Stimulated activated CD4-positive, alpha-beta T cell treated with anti-CD3 and anti-CD28 coated beads, Interleukin-2, amount 100 ng/mL, for 24 hours (primary cell): ENCODE results near the gene NECTIN1.

Experiments
- DNase-seq, 2 donors: peaks; one replicate each; pipeline ENCODE4 v3.0.0-alpha.2; 2020

NECTIN1 gene, protein sequence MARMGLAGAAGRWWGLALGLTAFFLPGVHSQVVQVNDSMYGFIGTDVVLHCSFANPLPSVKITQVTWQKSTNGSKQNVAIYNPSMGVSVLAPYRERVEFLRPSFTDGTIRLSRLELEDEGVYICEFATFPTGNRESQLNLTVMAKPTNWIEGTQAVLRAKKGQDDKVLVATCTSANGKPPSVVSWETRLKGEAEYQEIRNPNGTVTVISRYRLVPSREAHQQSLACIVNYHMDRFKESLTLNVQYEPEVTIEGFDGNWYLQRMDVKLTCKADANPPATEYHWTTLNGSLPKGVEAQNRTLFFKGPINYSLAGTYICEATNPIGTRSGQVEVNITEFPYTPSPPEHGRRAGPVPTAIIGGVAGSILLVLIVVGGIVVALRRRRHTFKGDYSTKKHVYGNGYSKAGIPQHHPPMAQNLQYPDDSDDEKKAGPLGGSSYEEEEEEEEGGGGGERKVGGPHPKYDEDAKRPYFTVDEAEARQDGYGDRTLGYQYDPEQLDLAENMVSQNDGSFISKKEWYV

DNA sequence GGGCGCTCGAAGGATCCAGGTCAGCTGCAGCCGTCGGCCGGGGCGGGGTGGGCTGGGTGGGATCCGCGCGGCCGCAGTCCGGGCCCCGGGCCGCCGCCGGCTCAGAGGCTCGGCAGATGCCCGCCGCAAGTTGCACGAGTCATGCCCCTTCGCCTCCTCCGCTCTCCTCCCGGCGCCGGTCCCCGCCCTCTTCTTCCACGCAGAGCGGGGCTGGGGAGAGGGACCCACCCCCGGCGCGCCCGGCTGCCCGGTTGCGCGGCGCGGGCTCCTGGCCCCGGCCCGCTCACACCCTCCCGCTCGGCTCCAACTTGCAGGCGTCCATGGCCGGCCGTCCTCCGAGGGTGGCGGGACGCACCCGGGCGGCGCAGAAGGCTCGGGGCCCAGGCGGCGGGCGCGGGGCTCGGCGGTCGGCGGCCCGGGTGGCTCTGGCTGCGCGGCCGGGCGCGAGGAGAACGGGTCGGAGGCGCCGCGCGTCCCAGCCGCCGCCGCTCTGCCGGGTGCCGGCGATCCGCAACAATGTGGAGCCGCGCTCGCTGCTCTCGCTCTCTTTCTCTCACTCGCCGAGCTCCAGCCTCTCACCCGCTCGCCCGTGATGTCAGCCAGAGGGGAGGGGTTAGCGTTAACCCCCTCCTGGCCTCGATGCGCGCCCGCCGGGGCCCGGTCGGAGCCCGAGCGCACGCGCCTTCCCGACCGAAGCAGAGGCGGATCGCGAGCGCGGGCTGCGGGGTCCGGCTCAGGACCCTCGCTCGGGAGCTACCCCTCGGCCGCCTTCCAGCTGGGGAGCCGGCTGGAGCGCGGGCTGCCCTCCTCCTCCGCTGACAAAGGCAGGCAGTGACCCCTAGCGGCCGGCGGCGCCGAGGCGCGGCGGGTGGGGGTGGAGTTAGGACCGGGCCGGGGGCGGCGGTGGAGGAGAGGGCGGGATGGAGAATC, at the start of gene NECTIN1:
Gene NECTIN1 (minus strand): TSS at position 550 of the 930 bp plus-strand sequence. CDS start 647 bp downstream, outside the sequence.
- peak; percentile 90 to 91 for DNase-seq

DNA sequence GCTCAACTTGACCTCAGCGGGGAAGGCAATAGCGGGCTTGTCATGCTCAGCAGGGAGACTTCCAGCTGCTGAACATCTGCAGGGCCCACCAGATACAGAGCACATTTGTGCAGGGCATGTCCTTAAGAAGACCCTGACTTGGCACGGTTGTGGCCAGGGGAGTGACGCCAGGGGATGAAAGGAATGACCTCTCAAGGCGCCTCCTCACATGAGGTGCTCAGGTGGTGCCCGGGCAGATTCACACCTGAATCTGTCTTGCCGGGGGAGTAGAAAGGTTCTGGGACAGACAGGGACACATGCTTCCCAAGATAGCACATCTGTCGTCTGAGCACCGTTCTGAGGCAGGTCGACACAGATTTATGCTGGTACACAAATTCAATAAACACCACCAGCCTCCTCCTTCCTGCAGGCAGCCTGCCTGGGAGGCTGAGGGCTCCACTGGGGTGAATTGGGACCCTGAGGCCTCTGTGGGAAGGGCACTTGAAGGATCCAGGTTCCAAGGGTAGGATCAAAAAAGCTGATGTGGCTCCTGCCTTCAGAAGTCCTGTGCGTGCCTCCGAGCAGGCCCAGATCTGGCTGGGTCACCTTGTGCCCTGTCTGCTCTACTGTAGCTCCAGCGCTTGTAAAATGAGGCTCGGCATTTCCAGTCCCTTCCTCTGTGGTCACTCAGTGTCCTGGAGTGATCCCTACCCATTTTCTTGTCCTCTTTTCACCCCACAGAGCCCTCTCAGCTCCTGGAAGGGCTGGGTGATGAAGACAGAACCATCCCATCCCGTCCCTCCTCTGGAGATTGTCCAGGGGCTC, 49.6 kb upstream of the NECTIN1 start:
- DNase-seq = no peak

DNA sequence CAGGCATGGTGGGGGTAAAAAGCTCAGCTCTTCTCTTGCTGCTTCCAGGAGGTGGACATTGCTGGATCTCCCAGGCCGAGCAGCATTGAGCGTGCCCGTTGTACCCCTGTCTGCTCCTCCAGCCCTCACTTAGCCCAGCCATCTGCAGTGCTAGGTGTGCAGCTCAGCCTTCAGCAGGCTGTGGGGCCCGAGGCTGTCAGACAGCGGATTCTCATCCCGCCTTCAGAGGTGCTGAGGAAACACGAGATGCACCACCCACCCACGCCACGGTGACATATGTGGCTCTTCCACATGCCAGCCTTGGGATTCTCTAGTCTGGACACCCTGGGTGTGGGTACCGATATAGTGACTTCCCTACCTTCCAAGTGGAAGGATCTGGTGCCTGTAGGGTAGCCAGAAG, 48.9 kb upstream of the NECTIN1 start:
- DNase-seq = no peak

DNA sequence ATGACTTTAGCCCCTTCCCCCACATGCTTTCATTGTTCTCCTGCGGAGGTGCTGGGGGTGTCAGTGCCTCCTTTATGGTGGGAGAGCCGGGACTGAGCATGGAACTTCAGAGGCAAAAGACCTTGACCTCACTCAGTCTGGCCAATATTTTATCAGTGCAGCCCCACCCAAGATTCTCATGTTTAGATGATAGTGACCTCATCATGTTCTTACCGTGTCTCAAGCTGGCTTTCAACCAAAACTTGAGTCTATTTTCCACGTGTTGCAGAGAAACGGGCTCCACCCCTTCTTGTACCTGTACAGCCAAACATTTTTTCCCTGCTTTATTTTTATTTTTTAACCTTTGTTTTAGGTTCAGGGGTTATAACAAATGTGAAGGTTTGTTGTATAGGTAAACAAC, 47.7 kb upstream of the NECTIN1 start:
- DNase-seq = no peak

DNA sequence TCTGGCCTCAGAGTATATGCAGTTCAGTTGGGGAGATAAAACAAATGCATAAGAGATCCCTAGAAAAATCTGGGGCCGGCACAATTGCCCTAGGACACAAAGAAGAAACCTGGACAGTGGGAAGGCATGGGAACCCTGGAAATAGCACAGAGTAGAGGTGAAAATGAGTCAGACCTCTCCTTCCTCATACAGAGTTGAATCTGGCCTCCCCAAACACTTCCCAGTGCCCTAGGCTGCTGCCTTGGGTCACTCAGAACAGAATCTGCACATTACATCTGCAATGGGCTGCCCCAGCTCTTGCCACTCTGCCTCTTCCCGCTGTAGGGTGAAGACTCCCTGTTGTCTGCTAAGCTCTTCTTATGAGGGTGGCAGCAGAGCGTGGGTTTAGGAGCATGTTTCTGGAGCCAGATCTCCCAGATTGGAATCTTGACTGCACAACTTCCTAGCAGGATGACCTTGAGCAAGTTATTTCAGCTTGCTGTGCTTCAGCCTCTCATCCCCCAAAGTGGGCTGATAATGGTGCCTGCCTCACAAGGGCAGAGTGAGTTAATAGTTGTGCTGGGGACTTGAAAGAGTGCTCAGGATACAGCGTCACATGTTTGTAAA, 47.1 kb upstream of the NECTIN1 start:
- DNase-seq = no peak

DNA sequence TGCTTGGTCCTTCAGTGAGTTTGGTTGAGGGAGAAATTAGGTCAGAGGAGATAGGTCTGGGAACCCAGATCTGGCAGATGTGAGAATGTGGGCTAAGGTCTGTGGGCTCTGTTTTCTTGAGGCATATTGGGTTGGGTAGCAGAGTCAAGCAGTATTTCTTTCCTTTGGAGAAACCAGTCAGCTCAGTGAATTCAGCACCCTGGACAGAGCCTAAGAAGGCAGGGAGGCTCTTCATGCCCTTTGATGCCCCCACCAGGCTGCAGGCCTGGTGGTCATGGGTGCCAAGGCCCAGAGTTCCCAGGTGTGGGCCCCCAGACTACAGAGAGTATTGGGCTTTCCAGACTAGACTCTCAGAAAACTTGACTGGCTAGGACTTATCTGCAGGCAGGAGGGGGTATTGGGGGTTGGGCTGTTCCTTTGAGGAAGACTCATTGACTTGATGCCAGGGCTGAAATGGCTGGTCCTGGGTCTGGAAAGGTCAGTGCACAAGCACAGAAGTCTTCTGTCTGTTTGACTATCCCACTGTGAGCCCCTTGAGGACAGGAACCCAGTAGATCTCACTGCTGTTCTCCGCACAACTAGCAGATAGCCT, 45.3 kb upstream of the NECTIN1 start:
- no peak for DNase-seq

DNA sequence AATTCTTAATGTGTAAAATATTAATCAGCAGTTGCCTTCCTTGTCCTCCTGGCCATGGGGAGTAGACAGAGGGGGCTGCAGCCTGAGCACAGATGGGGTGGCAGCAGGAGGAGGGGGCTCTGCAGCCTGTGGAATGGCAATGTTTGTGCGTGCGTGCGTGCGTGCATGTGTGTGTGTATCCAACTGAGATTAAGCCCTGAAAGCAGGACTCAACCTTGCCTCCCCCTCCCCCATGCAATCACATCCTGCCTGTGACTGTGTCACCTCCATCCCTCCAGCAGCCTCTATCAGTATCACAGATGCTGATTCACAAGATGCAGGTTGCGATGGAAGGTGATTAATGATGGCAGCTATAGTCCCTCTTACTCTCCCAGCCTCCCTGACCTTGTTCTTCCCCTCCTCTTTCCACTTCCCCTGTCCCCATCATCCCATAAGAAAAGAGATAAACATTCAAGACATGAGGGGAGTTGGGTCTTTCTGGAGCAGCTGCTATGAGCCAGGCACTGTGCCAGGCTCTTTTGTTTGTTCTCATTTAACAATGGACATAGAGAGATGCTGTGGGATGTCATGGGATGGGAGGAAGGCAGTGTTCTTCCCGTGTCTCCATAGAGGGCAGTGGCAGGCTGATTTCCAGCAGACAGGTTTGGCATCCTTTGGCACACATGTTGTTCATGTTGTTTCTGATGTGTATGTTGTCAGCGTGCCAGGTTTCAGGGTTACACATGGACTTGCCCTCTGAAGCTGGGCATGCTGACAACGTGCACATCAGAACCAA, 43.8 kb upstream of the NECTIN1 start:
- DNase-seq = no peak

DNA sequence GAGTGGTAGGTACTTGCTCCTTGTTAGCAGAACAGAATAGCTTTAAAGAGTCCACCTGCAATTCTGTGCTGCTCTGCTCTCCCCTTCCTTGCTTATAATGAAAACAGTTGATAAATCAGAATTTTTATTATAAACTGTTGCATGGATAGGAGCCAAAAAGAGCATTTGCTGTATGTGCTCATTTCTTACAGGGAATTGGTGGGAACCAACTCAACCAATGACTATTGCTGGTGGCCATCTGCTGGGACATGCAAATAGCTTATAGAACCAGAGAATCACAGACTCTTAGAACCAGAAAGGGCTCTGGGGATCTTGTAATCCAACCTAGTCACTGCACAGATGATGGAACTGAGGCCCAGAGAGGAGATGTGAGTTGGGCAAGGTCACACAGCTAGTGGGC, 43.1 kb upstream of the NECTIN1 start:
- DNase-seq = no peak

DNA sequence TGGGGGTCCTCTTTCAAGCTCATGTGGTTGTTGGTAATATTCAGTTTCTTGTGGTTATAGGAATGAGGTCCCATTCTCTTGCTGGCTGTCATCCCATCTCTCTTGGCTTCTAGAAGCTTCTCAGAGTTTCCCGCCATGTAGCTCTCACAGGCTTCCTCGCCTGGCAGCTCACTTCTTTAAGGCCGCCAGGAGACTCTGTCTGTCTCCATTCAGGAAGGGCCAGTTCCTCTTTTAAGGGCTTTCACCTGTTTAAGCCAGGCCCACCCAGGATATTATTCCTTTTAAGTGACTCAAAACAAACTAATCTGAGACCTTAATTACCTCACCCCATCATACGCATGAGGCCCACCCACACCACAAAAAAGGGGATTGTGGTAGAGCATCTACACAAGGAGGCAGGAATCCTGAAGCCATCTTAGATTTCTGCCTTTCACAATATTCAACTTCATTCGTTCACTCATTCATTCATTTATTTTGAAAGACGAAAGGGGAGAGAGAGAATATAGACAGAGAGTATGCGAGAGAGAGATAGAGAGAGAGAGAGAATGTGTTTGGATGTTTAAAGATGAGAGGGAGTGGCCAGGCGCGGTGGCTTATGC, 42.3 kb upstream of the NECTIN1 start:
- no peak for DNase-seq

DNA sequence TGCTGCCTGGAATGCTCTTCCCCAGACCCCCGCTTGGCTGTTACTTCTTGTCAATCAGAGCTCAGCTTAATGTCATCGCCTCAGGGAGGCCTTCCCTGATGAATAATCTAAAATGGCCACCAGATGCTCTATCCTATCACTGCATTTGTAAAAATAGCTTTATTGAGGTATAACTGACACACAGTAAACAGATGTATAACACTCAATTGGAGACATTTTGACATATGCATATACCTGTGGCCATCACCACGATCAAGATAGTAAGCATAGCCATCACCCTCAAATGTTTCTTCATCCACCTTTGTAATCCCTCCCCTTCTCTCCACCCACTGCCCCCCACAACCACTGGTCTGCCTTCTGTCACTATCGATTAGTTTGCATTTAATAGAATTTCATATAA, 36.6 kb upstream of the NECTIN1 start:
- DNase-seq = no peak

DNA sequence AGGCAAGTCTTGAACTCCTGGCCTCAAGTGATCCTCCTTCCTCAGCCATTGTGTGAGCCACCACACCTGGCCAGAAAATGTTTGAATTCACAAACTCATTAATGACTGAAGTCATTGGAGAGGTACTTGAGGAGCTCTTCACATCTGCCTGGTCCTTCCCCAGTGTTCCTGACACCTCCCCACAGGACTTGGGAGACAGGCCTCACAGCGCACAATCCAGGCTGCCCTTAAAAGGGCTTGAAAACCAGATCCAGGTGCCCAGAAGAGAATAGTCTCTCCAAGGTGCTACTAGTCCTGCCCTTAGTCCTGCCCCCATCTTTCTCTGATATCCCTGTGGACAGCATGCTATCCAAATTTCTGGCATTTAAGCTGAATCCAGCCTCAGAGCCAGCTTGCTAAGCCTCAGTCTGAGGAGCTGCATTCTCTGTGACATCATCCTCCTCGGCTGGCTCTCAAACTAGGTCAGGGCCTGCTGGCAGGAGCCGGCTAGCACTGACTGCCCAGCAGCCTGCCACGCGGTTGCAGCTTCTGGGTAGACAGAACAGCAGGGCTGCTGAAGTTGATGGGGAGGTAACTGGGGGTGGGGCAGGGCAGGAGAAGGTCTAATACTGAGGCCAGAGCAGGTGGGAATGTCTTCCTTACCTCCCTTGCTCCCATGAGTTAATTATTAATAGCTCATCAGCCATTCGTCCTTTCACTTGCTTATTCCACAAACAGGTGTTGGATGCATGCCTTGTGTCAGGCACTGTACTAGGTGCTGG, 35.3 kb upstream of the NECTIN1 start:
- no peak for DNase-seq

DNA sequence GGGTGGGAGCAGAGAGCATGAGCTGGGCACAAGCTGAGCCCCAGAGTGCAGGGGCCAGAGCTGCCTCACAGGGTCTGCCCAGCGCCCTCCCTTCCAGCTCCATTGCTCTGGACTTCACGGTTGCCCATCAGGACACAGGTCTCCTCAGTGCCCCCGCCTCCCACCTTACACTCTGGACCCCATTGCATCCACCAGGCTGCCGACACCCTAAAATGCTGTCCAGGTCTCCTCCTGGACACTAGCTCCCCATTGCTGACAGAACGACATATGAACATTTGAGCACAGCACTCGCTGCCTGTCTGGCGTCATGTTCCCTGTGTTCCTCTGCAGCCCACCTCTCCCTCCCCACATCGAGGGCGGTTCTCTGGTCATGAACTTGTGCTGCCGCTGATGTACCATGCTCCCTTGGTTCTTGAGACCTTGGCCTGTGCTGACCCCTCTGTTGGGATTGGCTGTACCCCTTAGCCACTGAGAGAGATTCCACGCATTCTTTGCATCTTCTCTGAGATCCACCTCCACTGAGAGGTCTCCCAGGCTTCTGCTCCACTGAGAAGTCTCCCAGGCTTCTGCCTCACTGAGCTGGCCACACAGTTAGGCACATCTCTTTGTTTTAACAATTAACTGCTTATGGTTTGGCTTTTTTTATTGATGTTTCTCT, 34.2 kb upstream of the NECTIN1 start:
- no peak for DNase-seq

DNA sequence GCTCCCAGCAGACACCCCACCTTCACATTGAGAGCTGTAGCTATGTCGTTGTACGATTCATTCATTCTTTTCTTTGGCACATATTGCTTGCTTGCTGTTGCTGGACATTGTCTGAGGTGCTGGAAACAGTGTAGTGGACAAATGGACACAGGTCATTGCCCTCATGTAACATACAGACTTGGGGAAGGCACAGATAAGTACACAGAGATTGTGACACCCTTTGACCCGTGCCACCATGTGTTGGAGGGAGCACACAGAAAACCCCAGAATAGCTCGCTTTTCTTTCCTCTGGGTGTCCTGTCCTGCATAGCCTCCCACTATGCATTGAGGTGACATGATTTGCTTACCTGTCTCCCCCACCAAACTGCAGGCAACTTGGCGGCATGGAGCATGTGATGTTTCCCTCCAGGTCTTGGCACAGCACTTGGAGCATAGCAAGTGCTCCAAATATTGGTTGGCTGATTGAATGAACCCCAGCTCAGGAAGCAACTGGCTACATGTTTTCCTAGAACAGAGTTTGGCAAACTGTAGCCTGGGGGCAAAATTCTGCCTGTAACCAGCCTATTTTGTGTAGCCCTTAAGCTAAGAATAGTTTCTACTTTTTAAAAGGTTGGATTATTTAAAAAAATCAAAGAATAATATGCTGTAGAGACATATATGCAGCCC, 30.9 kb upstream of the NECTIN1 start:
- DNase-seq = no peak

DNA sequence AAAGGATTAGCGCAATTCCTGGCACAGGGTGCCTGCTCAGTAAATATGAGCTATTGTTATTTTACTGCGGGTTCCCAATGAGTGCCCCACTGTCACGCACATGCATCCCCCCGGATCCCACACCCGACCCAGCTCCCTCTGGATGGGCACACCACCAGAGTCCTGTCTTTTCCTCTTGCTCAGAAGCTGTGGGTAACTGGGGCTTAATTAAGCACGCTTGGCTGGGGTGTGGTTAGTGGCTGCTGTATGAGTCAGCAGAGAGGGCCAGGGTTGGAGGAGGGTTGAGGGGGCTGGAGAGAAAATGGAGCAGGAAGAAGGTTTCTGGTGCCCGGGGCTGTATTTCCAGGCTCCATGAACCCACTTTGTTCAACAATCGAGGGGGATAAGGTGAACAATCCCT, 30.3 kb upstream of the NECTIN1 start:
- no peak for DNase-seq

DNA sequence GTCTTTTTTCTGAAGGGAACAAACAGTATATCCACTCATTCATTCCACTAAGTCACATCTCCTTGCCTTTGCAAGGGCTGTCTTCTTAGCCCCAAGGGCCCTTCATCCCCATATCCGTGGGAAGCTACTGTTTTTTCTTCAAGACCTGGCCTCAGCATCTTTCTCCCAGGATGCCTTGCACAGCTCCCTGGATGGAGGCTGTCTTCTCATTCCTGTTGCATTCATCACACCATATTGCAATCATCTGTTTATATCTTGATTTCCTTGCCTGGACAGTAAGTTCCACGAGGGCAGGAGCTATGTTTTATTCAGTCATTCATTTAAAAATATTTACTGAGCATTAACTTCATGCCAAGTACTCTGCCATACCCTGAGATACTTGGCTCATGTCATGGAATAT, 29.3 kb upstream of the NECTIN1 start:
- no peak for DNase-seq

DNA sequence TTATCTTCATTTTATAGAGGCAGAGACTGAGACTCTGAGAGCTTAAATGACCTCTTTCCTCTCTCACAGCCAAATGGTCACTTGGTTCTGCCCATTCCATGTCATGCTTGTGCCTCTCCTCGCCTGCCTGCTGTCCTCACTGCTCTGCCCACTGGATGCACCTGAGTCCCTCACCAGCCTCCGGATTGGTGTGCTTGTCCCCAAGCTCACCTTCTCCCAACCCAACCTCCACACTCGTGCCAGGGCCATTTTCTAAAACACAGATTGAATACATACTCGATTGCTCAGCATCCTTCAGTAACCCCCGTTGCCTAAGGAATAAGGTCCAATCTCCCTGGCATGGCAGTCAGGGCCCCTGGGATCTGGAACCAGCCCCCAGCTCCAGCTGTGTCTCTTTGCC, 28.4 kb upstream of the NECTIN1 start:
- DNase-seq = no peak

DNA sequence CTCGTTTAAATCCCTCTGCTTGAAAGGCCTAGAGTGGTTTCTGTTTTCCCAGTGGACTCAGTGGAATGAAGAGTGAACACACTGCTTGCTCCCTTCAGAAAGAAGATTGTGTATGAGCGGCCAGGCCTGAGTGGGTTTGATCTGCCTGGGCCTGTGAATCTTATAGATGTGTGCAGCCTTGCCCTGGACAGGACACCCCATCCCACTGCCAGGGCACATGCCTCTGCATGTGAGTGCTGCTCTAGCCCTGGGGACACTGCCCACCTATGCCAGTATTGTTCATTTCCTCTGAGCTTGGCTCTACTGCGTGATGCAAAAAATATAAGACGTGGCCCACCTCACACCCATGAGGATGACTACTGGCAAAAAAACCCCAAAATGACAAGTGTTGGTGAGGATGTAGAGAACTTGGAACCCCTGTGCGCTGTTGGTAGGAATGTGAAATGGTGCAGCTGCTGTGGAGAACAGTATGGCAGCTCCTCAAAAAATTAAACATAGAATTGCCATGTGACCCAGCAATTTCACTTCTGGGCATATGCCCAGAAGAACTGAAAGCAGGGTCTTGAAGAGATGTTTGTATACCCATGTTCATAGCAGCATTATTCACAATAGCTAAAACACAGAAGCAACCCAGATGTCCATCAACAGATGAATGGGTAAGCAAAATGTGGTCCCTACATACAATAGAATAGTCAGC, 27.3 kb upstream of the NECTIN1 start:
- no peak for DNase-seq
